Heart right ventricle (tissue), 16 donors: ENCODE measurements around the gene ZNF683. TPM values are rescaled to one million over a fixed set of nuclear protein-coding genes. Genes with fewer than 3 reads are reported as not detected.
"Not testable (repeated sequence)": the region's sequence is repeated elsewhere in the genome, so short reads cannot be mapped to it uniquely, and the experiment has no call there.

ENCODE experiments used
- ATAC-seq, 8 donors: fragments of 200-7000 bp; cut with Tn5 transposase; one replicate each; pipeline ENCODE4 v1.9.1; 2020; ENCODE audit warnings: mild to moderate bottlenecking in 8 of 8, moderate library complexity in 8 of 8, moderate number of reproducible peaks in 1 of 8
- DNase-seq, 2 donors: peaks; one replicate each; pipeline ENCODE4 v3.0.0-alpha.2; 2020
- H3K27ac ChIP-seq, 10 donors: fragments of 200-600 bp; sonication (generic) in 2 of 10; one replicate each; pipeline versions ENCODE4 v1.5.0 to v1.8.0; 2020 to 2022; ENCODE audit warnings: mild to moderate bottlenecking in 3 of 10
- H3K27me3 ChIP-seq, 7 donors: fragments of 200-600 bp; one replicate each; pipeline ENCODE4 v1.8.0; 2021 to 2022; ENCODE audit warnings: mild to moderate bottlenecking in 2 of 7
- H3K36me3 ChIP-seq, 9 donors: fragments of 200-600 bp; sonication (generic) in 1 of 9; one replicate each; pipeline versions ENCODE4 v1.5.0 to v1.8.0; 2020 to 2022; ENCODE audit warnings: mild to moderate bottlenecking in 2 of 9
- H3K4me1 ChIP-seq, 9 donors: fragments of 200-600 bp; sonication (generic) in 1 of 9; one replicate each; pipeline versions ENCODE4 v1.5.0 to v1.8.0; 2020 to 2022; ENCODE audit warnings: mild to moderate bottlenecking in 4 of 9
- H3K4me3 ChIP-seq, 10 donors: fragments of 200-600 bp; sonication (generic) in 2 of 10; one replicate each; pipeline versions ENCODE4 v1.5.0 to v1.8.0; 2020 to 2022; ENCODE audit warnings: mild to moderate bottlenecking in 7 of 10, moderate library complexity in 2 of 10
- H3K9me3 ChIP-seq, 11 donors: fragments of 200-600 bp in 10 of 11; sonication (generic) in 2 of 11; one replicate each; pipeline versions ENCODE4 v1.5.0 to v1.8.0; 2013 to 2022; ENCODE audit warnings: mild to moderate bottlenecking in 2 of 11, control low read depth in 1 of 11, moderate library complexity in 1 of 11
- WGBS, 2 donors: extraction: QIAGEN DNeasy Blood & Tissue Kit; methylation state at CpG; one replicate each; pipeline ENCODE4 v1.1.7; 2013; ENCODE audit warnings: inconsistent platforms in 1 of 2; 5-methylcytosine and 5-hydroxymethylcytosine counted together
- intact Hi-C, 10 donors: fragments of 100-400 bp; cut with DNase I; formaldehyde crosslinking; loops; one replicate each; pipeline versions ENCODE4 v1.11.1 to v1.14.2; 2022
- long read RNA-seq, 3 donors: library from polyadenylated mRNA; unstranded; transcript quantifications; one replicate each; pipeline ENCODE4 v2.0.0, GENCODE V29; 2020 to 2021
- polyA plus RNA-seq, 2 donors: library from polyadenylated mRNA; stranded (reverse); fragments of 200-250 nt; gene quantifications; one replicate each; pipeline ENCODE4 v1.2.3, GENCODE V29; 2013
- total RNA-seq, 10 donors: library from RNA; stranded (reverse); fragmentation: NEBNext Ultra II Directional in 3 of 10; extraction: Animal tissue kit (Norgen Biotek cat#: 25700) in 3 of 10; gene quantifications; one replicate each; pipeline versions ENCODE4 v1.2.1 to v1.2.4, GENCODE V29; 2021 to 2023
- TF ChIP-seq, protein P1 (sequence below), 9 donors: fragments of 200-600 bp; sonication (generic) in 2 of 9; IDR thresholded peaks; one replicate each; pipeline versions ENCODE4 v1.5.0 to v1.8.0; 2021 to 2022; ENCODE audit warnings: antibody characterized with exemption in 9 of 9, mild to moderate bottlenecking in 5 of 9, moderate library complexity in 1 of 9
- donor health status: Arrhythmogenic right ventricular cardiomyopathy.
- donor health status: ischemic (EF 13 %, LVEDD 7.1; RV severe dilation, severe dysfunction).
- donor health status: healthy with polysubstance abuse.
- donor health status: DM: no; HTN: yes; CAD: no.
- donor health status: DM: no; HTN: no; CAD: no.
- donor health status: ischemic (EF 25% LVEDD 6.9; RV normal size, moderate dysfunction).
- donor health status: ischemic (EF 25% LVEDD 5.7; RV mildly dilated, moderate dysfunction).
- donor health status: healthy.
- donor health status: DM: yes; HTN: yes; CAD: no.
- donor health status: Ischemic cardiomyopathy.
- donor health status: ischemic (EF 35%, LVEDD 5.7; RV mildly dilated, moderate dysfunction).
- donor health status: nonischemic (EF 11% LVEDD 7.7; RV severe dilation, severe dysfunction).
- donor health status: DM: yes; HTN: yes; CAD: no.
- donor health status: PGD.
- donor health status: ischemic (EF 29% LVEDD 5.4; RV normal size, mild dysfunction).
- donor health status: nonischemic (EF 23%, LVEDD 6.1; RV moderate dilation, normal function).

The ZNF683 gene
- total RNA-seq, result 1 to 10 TPM in 1 of 10 donors, under 1 TPM in 1, not detected in 8; 0.15 to 1.3 TPM
- polyA plus RNA-seq, result under 1 TPM in 1 of 2 donors, not detected in 1; 0.04 TPM
- long read RNA-seq, donor 1, result 0 reads
- long read RNA-seq, donor 2, result 0 reads
- long read RNA-seq, donor 3, result 0 reads

- H3K27me3 ChIP-seq, result peaks cover 0 to 37% (median 16%) of the 10 kb centered on the region in 7 donors
- not testable (repeated sequence) for DNase-seq, H3K9me3 ChIP-seq, ATAC-seq, H3K36me3 ChIP-seq, H3K4me3 ChIP-seq
- intact Hi-C loops, result loop anchor here in 1 of 10 donors (5.0 kb wide), 1 partner anchor 100 kb away; no protein-coding TSS in a partner anchor
- WGBS, 2 donors, result 67 to 69% methylated on average over 3 of the region's 3 CpGs
- H3K27ac ChIP-seq, result peak within 1 kb of the TSS in 1 of 10 donors; percentile 16
- H3K4me1 ChIP-seq, result peaks cover 0 to 39% (median 0%) of the 10 kb centered on the region in 9 donors
These were observed at the start of gene ZNF683 for GRCh38 chr1:26372611-26373010. Gene ZNF683, minus strand, starts transcription at chr1:26372750. Its CDS starts 4,179 bp downstream, at chr1:26368571.

DNA sequence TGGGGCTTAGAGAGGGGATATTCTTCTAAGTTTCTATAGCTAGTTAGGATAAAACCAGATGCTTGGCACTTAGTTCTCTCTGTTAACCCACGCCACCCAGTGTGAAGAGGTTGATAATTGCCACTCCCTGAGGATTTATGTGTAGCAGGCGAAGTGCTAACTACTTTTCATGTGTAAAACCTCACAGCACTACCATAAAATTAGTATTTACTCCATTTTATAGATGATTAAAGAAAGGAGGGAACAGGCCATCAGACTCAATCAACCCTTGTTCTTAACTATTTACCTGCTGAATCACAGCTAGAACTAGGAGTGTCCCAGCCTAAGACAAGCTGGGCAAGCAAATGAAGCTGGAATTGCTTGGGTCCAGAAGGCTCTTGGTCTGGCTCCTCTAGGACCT, 46.9 kb upstream of the ZNF683 start:
- Histone ChIP-seq H3K27ac (no peak overlapping the region), H3K27me3 (peaks cover 0 to 65% (median 36%) of the 10 kb centered on the region in 7 donors), H3K4me1 (no peaks in the 10 kb centered on the region), H3K36me3 (no peaks in the 10 kb centered on the region), H3K4me3 (no peak overlapping the region), H3K9me3 (no peaks in the 10 kb centered on the region)
- ATAC-seq, result no peak
- DNase-seq, result no peak
- TF ChIP-seq, protein P1, sequence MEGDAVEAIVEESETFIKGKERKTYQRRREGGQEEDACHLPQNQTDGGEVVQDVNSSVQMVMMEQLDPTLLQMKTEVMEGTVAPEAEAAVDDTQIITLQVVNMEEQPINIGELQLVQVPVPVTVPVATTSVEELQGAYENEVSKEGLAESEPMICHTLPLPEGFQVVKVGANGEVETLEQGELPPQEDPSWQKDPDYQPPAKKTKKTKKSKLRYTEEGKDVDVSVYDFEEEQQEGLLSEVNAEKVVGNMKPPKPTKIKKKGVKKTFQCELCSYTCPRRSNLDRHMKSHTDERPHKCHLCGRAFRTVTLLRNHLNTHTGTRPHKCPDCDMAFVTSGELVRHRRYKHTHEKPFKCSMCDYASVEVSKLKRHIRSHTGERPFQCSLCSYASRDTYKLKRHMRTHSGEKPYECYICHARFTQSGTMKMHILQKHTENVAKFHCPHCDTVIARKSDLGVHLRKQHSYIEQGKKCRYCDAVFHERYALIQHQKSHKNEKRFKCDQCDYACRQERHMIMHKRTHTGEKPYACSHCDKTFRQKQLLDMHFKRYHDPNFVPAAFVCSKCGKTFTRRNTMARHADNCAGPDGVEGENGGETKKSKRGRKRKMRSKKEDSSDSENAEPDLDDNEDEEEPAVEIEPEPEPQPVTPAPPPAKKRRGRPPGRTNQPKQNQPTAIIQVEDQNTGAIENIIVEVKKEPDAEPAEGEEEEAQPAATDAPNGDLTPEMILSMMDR (IDR thresholded peaks at IDR 0.05), result no peak
- 75 to 77% methylated on average over 2 of the region's 2 CpGs for WGBS, 2 donors
- intact Hi-C loops, result loop anchor here in 2 of 10 donors (10.0 kb wide), 1 partner anchor 315 kb away; no protein-coding TSS in a partner anchor

DNA sequence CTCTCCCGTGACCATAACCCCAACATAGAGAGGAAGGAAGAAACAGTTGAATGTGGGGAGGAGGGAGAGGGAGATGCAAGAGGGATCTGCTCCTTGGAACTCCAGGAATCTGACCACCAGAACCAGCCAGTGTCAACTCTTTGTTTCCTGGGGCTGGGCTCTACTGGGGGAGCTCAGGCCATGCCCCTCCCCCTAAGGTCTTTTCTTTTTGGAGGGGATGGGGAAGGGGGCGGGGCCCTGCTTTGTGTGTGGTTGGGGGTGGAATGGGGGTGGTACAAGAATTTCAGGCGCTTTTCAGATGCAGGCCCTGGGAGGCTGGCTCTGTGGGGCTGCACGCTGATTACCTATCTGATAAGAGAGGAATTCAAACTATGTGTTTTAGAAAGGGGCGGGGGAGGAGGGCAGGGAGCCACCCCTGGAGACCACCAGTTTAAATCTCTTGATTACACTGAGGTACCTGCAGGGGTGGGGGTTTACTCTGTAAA, 46.4 kb upstream of the ZNF683 start:
- DNase-seq (no peak), ATAC-seq (no peak)
- H3K4me3 ChIP-seq, result no peak overlapping the region
- no peaks in the 10 kb centered on the region for H3K4me1 ChIP-seq
- intact Hi-C loops, result loop anchor here in 2 of 10 donors (10.0 kb wide), 1 partner anchor 314 kb away; no protein-coding TSS in a partner anchor
- H3K27me3 ChIP-seq, result peaks cover 0 to 71% (median 42%) of the 10 kb centered on the region in 7 donors
- TF ChIP-seq, protein P1 (IDR thresholded peaks at IDR 0.05), result no peak
- no peaks in the 10 kb centered on the region for H3K36me3 ChIP-seq
- no peak overlapping the region for H3K27ac ChIP-seq
- 24 to 29% methylated on average over 5 of the region's 5 CpGs for WGBS, 2 donors
- no peaks in the 10 kb centered on the region for H3K9me3 ChIP-seq

DNA sequence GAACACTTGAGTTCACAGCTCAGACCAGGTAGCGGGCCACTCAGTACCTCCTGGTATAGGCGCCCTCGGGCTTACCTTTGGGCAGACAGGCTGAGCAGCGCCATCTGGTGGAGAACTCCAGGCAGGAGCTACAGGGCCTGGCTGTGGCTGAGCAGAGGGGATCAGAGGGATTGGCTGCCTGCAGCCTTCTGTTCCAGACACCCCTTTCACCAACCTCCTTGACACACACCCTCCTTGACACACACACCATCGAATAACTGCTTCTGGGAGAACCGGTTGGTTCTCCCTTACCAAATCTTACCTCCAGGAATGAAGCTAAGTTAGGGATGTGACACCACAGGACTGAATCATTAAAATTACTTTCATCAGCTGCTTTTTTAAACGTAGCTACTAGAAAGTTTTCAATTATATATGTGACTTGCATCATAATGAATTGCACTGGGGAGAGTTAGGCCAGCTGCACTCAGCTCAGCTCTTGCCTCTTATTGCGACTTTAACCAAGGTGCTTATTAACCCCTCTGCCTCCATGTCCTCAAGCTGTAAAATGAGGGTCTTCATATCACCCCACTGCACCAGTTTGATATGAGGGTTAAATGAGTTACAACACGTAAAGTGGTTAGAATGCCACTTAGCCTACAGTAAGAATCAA, 44.7 kb upstream of the ZNF683 start:
- H3K27me3 ChIP-seq, result peaks cover 12 to 74% (median 55%) of the 10 kb centered on the region in 7 donors
- DNase-seq (peak; percentile 60 to 72), ATAC-seq (peak in 6 of 8 donors; percentile 71 to 86 (median 77))
- no peaks in the 10 kb centered on the region for H3K9me3 ChIP-seq
- TF ChIP-seq, protein P1 (IDR thresholded peaks at IDR 0.05), result peak; percentile 58 to 94 (median 81)
- no peak overlapping the region for H3K27ac ChIP-seq
- H3K4me3 ChIP-seq, result no peak overlapping the region
- 19 to 20% methylated on average over 9 of the region's 9 CpGs for WGBS, 2 donors
- intact Hi-C loops, result loop anchor here in 2 of 10 donors (10.0 kb wide), 1 partner anchor 312 kb away; no protein-coding TSS in a partner anchor
- H3K36me3 ChIP-seq, result no peaks in the 10 kb centered on the region
- H3K4me1 ChIP-seq, result no peaks in the 10 kb centered on the region
